ENCODE results near the gene ADCY7.

The ADCY7 gene

DNA sequence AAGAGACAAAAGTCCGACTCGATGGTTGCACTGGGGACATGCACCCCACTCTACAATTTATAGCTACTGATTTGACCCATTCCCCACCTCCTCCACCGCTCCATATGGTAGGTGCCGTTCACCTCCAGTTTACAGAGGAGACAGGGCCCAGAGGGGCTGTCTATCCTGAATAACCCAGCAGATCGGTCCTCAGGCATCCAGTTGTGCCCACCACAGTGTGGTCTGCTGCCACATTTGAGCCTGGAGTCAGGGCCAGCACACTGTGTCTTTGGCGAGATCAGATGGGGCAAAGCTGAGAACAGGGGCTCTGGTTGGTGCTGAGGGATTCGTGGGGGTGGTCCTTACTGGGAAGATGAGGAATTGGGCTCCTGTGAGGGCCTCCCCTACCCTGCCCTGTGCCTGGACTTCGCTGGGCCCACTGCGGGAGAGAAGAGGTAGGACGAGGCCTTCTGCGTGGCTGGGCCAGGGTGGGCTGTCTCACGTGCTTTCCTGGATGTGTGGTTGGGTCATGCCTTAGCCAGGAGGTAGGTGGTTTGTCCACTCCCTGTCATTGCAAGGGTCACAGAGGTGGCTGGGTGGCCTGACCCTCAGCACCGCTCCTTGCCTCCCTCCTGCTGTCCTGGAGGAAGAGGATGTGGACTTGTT is 2.8 kb downstream of the ADCY7 start:
- no peak for DNase-seq

DNA sequence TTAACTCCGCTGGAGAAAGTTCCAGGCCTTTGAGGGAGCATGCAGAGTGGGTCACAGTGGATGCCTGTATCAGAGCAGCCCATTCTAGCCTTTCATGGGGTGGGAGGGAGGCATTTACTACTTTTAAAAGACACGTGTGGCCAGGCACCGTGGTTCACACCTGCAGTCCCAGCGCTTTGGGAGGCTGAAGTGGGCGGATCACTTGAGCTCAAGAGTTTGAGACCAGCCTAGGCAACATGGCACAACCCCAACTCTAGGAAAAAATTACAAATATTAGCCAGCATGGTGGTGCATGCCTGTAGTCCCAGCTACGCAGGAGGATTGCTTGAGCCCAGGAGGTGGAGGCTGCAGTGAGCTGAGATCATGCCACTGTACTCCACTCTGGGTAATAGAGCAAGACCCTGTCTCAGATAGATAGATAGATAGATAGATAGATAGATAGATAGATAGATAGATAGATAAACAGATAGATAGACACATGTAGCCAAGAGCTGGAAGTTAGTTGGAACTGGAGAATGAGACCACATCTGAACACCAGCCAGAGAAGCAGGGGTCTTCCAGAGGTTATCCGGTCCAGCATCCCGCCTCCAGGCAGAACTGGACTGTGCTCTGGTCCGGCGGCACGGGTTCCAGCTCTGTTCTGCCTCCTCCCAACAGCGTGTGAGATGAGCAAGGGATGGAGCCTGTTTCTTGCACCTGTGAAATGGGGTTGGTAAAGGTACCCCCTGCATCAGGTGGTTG is 3.6 kb downstream of the ADCY7 start:
- no peak for DNase-seq

DNA sequence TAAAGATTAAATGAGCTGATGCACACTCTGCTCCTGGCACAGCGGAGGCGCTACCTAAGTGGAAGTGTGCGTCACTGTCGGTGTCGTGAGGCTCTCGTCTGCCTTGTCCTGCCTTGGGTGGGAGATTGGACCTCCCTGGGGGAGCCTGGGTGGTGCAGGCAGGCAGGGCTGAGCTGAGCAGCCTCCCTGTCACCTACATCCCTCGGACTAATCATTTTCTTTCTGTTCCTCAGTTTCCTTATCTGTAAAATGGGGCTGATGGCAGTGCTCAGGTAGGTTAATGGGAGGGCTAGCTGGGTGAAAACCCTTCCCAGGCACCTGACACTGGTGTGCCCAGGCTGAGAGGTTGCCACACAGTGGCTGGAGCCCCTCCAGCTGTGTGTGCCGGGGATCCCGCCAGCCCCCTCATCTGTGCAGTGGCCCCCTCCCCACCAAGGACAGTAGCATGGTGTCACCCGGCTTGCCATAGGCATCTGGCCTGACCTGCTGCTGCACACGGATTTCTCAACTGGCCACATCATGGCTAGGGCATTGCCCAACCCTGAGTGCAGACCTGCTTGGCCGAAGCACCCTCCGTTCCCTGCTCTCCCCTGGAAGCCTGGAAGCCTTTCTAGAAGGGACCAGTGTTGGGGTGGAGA is 4.3 kb downstream of the ADCY7 start:
- DNase-seq, result no peak

DNA sequence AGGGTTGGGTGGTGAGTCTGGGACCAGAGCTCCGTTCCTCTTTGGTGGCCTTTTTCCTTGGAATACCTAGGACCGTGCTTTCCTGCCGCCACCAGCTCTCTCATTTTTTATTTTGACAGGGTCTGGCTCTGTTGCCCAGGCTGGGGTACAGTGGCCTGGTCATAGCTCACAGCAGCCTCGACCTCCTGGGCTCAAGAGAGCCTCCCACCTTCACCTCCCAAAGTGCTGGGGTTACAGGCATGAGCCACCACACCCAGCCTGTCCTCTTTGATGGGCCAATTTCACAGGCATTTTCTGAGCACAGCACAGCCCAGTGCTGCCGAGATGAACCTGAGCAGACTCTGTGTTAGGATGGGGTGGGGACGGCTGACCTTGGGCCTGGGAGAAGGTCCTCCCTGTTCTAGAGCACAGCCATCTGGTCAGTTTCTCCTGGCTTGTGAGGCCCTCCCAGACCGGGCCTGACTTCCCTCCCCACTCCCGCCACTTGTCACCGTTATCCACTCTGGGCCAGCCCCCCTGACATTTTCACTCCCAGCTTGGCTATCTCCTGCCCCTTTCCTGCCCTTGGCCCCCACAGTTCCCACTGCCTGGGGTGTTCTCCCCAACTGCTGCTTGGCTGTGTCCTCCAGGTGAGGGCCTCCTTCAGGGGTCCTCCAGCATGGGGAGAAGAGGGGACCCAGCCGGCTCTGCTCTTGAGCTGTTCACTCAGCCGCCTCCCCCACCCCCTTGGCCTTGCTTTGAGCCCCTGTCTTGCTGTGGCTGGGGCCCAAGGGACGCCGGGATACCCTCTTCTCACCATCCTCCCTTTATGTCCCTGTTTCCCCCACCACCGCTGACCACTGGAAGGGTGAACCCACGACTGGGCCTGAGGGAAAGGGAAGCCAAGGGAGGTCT is 5.0 kb downstream of the ADCY7 start:
- no peak for DNase-seq

DNA sequence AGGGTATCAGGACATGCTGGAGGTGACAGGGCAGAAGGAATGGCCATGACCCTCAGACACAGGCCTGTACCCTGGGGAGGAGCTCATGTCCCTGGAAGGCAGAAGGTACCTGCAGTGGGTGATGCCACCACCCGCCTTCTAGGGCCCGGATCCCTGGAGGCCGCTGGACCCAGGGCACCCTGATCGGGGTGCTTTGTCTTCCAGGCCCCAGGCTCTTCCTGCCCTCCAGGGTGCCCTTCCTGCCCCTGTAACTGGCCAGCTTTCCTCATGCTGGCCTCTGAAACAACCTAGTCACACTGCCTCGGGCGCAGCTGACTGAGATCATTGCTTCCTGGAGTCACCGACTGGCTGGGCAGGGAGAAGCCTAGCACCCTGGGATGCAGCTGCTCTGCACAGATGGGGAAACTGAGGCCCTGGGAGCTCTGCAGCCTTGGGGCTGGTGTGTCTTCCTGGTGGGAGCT is 5.8 kb downstream of the ADCY7 start:
- no peak for DNase-seq

DNA sequence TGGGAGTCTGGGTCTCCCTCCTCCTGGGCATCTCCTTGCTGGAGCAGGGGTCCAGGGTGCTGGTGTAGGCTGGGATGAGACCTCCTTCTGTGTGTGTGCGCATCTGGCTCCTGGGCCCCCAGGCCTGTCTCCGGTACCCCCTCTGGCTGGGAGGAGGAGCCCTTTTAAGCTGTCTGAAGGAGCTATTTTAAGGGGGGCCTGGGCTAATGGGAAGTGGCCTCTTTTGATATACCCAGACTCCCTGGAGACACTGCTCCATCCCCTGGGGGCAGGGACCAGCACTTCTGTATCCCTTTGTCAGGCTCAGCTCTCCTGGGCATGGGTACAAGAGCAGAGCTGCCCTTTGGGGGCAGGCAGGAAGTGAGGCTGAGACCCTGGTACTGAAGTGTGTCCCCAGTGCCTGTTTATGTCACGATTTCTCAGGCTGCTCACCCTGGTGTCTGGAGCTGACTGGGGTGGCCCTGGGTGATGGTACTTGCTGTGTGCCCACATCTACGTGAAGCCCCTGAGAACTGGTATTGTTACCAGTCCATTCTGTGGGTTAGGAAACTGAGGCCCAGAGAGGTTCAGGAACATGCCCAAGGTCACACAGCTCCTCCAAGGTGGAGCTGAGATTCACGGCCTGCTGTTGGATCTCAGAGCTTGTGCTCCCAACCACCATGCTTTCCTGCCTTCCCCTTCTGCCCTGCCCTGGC is 6.5 kb downstream of the ADCY7 start:
- DNase-seq, result no peak

DNA sequence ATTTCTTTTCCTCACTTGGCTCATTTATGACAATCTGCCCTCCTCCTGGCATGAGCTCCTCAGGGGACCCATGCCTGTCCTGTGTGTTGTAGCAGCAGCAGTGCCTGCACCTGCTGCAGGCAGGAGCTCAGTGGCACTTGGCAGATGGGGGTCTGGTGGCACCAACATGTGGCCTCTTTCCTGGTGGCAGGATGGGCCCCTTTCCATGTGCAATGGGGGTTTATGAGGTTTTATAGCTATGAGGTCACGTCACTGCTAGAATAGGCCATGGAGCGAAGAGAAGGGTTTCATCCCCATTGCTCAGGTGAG is 7.0 kb downstream of the ADCY7 start:
- no peak for DNase-seq

DNA sequence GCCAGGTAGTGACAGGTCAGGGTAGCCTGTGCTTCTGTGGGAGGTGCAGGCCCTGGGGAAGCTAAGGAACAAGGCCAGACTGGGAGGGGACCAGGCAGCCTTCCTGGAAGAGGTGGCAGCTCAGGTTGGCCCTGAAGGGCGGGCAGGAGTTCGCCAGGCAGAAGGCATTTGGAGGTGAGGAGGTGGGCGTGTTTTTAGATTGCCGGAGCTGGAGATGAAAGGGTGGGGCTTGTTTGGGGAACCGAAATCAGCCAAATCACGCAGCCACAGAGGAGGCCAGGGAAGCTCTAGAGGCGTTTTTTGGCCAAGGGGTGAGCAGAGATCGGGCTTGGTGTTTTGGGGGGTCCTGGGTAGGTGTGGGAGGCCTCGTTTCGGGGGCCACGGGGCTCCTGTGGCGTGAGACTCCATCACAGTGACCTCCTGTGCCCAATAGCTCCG is 7.6 kb downstream of the ADCY7 start:
- no peak for DNase-seq

DNA sequence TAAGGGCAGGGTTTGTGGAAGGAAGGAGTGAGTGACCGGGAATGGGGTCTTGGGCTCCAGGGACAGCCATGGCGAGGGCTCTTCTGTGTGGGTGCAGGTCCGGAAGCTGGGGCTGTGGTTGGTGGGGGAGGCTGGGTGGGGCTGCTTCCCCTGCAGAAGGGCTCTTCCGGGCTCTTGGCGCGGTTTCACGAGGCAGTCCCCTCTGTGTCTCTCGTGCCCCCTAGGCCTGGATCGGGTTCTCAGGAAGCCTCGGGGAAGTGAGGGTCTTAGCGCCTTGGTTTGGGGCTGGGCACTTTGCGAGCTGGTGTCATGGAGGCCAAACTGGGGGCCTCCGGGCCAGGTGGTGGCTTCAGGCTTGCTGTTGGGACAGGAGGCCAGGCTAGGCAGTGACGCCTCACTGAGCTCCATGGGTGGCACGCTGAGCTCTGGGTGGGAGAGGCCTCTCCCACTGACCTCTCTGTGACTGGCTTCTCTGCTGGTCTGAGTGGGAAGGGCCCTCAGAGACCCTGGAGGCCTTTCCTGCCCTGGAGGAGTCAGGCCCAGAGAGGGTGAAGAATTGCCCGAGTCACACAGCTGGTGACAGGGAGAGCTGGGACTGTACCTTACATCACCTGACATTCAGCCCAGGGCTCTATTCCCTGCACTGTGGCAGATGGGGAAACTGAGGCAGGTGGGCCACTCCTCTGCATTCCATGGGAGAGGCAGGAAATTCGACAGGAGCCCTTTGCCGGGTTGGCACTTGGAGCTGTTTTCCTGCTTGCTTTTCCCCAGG is 8.2 kb downstream of the ADCY7 start:
- no peak for DNase-seq

DNA sequence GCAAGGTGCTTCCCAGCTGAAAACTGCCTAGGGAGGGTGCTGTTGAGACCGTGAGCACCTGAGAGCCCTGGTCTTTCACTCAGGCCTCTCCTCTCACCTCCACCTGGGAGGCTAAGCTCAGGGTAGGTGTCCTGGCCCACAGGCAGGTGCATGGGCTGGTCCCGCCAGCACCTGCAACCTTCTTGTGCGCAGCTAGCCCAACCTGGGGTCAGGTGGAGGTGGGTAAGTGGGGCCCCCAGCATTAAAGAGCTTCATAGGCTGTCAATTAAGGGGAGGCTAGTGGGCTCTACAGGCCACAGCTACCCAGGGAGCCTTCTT is 8.7 kb downstream of the ADCY7 start:
- no peak for DNase-seq

DNA sequence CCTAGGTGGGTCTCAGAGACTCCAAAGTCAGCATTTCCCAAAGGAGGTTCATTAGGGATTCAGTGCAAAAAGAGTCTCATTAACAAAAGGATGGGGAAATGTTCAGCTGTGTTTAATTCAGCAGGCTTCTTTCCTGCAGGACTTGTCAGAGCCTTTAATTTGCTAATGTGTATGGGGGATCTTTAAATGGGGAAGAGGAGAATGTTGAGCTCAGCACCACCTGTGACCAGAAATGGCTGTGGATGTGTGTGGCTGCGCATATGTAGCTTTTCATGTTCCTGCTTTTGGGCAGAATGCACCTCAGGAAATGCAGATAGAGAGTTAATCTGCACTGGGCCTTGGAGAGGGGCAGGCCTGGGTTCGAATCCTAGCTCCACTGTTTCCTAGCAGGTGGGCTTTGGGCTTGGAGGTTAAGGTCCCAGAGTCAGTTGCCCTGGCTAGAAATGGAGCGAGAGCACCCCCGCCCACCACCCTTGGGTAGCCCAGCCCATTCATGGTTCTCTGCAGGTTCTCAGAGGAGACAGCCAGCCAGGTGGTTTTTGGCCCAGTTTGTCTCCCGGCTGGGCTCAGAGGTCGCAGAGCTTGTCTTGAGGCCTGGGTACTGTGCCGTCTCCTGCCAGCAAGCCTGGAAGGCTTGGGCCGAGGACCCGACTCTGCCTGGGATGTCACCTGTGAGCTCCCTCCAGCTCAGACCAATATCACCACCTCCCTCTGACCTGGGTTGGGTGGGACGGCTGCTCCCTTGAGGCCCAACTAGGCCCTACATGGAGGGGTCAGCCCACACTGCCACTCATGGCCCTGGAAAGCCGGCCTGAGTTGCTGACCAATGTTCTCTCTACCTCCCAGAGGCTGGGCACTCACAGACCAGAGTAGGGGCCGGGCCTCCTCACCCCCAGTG is 9.3 kb downstream of the ADCY7 start:
- DNase-seq, result no peak

DNA sequence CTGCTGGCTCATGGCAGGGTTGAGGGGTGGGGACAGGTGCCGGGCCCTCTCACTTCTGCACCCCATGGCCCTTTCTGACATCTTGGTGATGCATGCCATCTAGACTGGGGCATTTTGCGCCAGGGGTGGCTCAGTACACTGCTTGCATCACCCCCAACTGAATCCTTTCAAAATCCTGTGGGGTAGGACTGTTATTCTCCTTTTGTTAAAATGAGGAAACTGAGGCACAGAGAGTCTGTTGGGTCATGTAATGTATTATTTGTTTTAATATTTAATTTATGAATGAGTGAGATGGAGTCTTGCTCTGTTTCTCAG is 9.9 kb downstream of the ADCY7 start:
- DNase-seq, result no peak

DNA sequence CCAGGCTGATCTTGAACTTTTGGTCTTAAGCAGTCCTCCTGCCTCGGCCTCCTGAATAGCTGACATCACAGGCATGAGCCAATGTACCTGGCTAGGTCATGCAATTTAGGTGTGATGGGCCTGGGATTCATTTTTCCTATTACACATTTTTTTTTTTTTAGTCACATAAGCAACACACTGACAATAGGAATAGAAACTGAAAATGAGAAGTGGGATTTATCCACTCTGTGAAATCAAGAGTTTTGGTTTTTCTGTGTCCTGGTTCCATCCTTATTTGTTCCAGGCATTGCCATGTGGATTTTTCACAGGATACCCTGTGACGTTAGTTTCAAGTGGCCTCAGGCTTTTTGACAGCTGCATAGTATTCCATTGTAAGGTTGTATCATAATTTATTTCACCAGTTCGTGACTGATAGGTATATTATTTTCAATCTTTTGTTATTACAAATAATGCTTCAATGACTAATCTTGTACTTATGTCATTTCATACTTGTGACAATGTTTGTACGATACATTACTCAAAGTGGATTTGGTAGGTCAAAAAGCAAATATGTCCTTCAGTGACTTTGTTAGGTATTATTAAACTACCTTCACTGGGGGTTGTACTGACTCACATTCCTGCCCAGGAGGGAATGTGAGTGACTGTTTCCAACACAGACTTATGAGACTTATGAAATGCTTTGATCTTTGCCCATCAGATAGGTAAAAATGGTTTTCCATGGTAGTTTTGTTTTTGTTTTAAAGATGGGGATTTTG is 10.6 kb downstream of the ADCY7 start:
- DNase-seq, result no peak

DNA sequence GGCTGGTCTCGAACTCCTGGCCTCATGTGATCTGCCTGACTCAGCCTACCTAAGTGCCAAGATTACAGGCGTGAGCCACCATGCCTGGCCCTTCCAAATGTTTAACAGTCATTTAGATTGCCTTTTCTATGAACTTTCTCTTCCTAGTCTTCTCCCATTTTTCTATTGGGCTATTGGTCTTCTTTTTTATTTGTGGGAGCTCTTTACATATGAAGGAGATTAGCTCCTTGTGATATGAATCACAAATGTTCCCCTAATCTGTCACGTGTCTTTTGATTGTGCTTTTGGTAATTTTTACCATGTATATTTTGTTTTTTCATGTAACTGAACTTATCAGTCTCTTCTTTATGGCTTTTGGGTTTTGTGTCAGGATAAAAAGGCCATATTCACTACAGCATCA is 11.9 kb downstream of the ADCY7 start:
- no peak for DNase-seq

DNA sequence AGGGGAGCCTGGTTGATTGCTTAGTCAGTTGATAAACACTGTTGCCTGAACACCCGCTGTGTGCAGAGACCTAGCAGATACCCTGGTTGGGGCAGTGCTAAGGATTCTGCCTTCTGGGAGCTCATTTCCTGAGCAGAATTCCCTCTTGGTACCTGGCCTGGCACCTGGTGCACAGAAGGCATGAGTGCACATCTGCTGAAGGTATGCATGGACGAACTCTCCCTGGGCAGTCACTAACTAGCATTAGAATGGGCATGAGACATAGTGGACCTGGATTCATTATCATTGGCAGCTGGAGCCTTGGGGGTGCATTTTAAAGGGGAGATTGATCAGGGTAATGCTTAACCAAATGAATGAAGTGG is 13.1 kb downstream of the ADCY7 start:
- no peak for DNase-seq

DNA sequence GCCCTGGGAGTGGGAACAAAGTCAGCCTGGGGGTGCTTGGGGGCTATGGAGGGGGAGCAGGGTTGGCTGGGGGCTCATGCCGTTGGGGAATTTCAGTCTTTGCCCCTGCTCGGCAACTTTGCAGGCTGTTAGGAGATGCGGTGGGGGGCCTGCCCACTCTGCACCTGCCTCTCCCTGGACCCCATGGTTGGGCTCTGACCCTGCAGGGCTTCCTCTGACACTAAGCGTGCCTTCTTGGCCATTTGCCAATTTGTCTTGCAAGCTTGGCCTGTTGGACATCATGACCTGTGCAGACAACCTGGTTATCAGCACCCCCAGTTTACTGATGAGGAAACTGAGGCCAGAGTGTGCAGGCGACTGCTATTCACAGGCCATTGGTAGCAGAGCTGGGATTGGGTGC is 14.6 kb downstream of the ADCY7 start:
- DNase-seq, result no peak

DNA sequence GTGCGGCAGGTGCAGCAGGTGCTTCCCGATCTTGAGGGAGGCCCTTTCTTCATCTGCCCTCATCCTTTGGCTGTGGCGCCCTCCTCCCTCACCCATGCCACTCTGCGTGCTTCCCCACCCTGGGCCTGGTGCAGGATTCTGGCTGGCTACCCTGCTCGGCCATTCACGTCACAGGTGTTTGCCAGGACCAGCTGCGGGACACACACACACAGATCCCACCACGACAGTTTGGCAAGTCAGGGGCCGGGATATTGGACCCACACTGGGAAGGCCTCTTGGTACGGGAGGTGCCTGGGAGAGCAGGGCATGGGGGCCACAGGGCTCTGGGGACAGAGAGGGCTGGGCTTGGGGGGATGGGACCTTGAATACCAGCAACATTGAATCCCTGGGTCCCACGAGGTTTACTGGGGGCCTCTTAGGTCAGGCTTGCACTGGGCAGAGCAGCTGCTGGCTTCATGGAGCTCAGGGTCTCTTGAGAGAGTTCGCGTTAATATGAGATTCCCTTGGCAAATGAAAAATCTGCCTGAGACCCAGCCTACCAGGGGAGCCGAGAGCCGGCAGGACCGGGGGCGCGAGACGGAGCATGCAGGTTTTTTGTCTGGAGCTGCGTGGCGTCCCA is 15.1 kb downstream of the ADCY7 start:
- DNase-seq, result no peak

DNA sequence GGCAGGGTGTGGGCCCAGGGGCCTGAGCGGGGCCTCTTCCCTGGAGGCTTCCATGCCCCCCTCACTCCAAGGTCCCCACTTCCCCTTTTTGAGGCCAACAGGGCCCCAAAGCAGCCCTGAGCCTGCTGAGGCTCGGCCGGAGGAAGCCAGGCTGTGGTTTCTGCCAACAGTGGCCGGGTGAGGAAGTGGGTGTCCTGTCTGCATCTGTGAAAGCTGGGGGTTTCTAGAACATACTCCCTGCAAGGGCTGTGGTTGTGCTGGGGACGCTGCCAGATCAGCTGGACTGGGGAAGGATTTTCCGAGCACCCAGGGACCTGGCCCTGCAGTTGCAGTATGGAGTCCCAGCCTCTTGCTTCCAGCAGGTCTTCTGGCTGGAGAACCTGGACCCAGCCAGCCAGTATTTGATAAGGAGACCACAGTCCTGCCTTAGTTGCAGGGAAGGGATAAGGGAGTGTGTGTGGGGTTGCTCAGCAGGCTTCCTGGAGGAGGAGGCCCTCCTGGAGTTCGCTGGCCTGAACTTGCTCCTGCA is 15.7 kb downstream of the ADCY7 start:
- peak; percentile 49 for DNase-seq

DNA sequence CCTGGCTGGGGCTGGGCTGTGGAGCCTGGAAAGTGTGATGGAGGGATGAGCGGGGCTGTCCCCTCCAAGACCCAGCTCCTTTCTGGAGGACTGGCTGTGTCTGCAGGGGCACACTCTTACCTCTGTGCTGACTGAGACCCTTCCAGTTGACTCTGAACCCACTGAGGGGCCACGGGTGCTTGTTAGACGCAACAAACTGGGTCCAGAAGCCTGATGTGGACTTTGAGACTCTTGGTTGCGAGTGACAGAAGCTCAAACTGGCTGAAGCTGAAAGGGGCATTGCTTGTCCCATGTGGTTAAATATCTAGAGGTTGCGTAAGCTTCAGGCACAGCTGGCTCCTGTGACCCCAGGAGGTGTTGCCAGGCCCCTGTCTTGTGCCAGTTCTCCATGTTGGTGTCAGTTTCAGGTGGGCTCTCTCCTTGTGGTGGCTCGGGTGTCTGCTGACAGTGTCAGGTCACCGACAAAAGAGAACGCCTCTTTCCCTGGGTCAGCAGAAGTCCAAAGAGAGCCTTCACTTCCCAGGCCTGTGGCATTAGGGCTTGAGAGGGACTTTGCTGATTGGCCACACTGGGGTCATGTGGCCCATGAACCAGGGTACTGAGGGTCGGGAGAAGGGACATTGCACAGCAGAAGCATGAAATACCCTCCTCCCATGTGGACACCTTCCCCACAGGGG is 16.7 kb downstream of the ADCY7 start:
- no peak for DNase-seq
